Sigmoid colon (tissue), 4 donors: ENCODE data around the gene SRGAP1.

Experiments used
- POLR2A ChIP-seq, 2 donors: fragments of 450-650 bp; IDR thresholded peaks; one replicate each; pipeline ENCODE4 v1.6.1; 2016; ENCODE audit warnings: antibody characterized with exemption in 2 of 2, mild to moderate bottlenecking in 2 of 2, moderate library complexity in 2 of 2
- POLR2AphosphoS5 ChIP-seq, 4 donors: sonication (generic); formaldehyde crosslinking; IDR thresholded peaks; one replicate each; pipeline ENCODE4 v1.6.1; 2017; ENCODE audit warnings: antibody characterized with exemption in 4 of 4
- TF ChIP-seq, protein P1 (sequence below), 4 experiments: fragments of 450-650 bp in 3 of 4; fragments of 200-600 bp in 1 of 4; IDR thresholded peaks; one replicate each; pipeline ENCODE4 v1.5.1; 2016 to 2019; ENCODE audit warnings: antibody characterized with exemption in 4 of 4, mild to moderate bottlenecking in 3 of 4, moderate library complexity in 2 of 4

DNA sequence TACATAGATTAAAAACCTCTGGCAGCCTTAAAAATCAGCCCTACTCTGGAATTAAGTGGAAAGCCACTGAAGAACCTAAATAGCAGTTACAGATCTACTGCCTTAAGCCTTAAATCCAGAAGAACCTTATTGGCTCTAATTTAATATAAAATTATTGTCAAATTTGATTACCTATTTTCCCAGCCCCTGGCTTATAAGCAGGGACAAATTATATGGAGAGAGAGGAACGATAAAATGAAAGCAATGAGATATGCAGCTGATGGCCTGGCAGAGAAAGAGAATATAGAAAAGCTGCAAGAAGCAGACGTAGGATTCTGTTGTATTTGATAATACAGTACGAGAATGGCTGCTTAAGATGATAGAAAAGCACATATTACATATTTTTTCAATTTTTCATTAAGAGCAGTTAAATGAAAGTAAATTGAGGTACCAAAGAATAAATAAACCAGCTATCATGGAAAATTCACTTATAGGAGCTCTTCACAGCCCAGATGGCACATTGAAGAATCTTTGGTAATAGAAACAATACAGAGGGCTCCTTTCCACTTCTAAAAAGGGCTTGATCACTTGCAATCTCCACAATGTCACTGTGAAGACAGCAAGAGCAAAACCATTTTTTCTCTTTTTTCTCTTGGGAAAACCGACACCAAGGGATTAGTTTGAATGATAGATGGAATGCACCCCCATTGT lies 248.2 kb downstream of the SRGAP1 start:
- TF ChIP-seq, protein P1, sequence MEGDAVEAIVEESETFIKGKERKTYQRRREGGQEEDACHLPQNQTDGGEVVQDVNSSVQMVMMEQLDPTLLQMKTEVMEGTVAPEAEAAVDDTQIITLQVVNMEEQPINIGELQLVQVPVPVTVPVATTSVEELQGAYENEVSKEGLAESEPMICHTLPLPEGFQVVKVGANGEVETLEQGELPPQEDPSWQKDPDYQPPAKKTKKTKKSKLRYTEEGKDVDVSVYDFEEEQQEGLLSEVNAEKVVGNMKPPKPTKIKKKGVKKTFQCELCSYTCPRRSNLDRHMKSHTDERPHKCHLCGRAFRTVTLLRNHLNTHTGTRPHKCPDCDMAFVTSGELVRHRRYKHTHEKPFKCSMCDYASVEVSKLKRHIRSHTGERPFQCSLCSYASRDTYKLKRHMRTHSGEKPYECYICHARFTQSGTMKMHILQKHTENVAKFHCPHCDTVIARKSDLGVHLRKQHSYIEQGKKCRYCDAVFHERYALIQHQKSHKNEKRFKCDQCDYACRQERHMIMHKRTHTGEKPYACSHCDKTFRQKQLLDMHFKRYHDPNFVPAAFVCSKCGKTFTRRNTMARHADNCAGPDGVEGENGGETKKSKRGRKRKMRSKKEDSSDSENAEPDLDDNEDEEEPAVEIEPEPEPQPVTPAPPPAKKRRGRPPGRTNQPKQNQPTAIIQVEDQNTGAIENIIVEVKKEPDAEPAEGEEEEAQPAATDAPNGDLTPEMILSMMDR (IDR thresholded peaks at IDR 0.05): no peak
- no peak for TF ChIP-seq POLR2AphosphoS5 (IDR thresholded peaks at IDR 0.05)
- TF ChIP-seq POLR2A (IDR thresholded peaks at IDR 0.05): no peak
